K562 (cell line): ENCODE measurements around the gene BCAR3. TPM values are rescaled to one million over a fixed set of nuclear protein-coding genes. Genes with fewer than 3 reads are reported as not detected.

ENCODE experiments used
- ATAC-seq: fragments of 200-7000 bp; cut with Tn5 transposase; 3 replicates; pipeline ENCODE4 v1.9.1; 2020; ENCODE audit warnings: moderate library complexity
- BruUV-seq: library from RNA; stranded (reverse); fragments of 400-500 nt; replicated peaks from 2 replicates; lab custom pipeline; 2021; lab: Mats Ljungman, UMichigan
- CTCF ChIA-PET: fragments of 300-600 bp; formaldehyde crosslinking; extraction: SDS; loops from one replicate; lab custom pipeline; 2021; ENCODE audit warnings: low intra/inter-chr PET ratio; lab: Yijun Ruan, JAX
- POLR2A ChIA-PET: fragments of 300-600, 350-650 bp; sonication (Branson Sonifier 250); formaldehyde crosslinking; extraction: SDS; loops from one replicate; lab custom pipeline; 2021; ENCODE audit warnings: antibody characterized with exemption, inconsistent platforms; lab: Yijun Ruan, JAX
- DNase-seq, 4 experiments: peaks; one replicate each; pipeline versions ENCODE4 v3.0.0 to v3.0.0-alpha.2; 2011 to 2018; ENCODE audit warnings: low spot score in 3 of 4, mixed read lengths in 3 of 4; ENCODE audit errors: extremely low read depth in 1 of 4
- FAIRE-seq: peaks from 2 replicates; lab custom pipeline; 2011; peaks lifted over from hg19 to GRCh38; lab: Jason Lieb, UNC
- H2AFZ ChIP-seq: 2 replicates; pipeline ENCODE4 v1.6.0; 2011; ENCODE audit warnings: low read depth, low read length, control low read depth, inconsistent platforms
- H3K27ac ChIP-seq: fragments of 200-600 bp; 3 replicates; pipeline ENCODE4 v1.8.0; 2011; ENCODE audit warnings: low read depth, mild to moderate bottlenecking, control low read depth, inconsistent platforms, low read length, moderate library complexity, mixed read lengths; ENCODE audit errors: extremely low read depth
- H3K27me3 ChIP-seq, 2 experiments: fragments of 300-600 bp in 1 of 2; 2 replicates in 1 of 2; 3 replicates in 1 of 2; pipeline versions ENCODE4 v1.6.0 to v1.8.0; 2011; ENCODE audit warnings: inconsistent platforms in 2 of 2, low read length in 2 of 2, mild to moderate bottlenecking in 1 of 2, mixed read lengths in 1 of 2, moderate library complexity in 1 of 2; ENCODE audit not compliant: control insufficient read depth in 2 of 2, insufficient read depth in 2 of 2
- H3K36me3 ChIP-seq: fragments of 300-600 bp; 3 replicates; pipeline ENCODE4 v1.8.0; 2011; ENCODE audit warnings: mild to moderate bottlenecking, low read length, inconsistent platforms; ENCODE audit not compliant: control insufficient read depth, insufficient read depth
- H3K4me1 ChIP-seq, 2 experiments: fragments of 200-600 bp in 1 of 2; replicated peaks in 1 of 2; 2 replicates in 1 of 2; 3 replicates in 1 of 2; pipeline versions ENCODE4 v1.5.1 to v1.8.0; 2011; ENCODE audit warnings: inconsistent platforms in 2 of 2, low read length in 2 of 2, mild to moderate bottlenecking in 1 of 2, mixed read lengths in 1 of 2, moderate library complexity in 1 of 2; ENCODE audit not compliant: control insufficient read depth in 2 of 2, insufficient read depth in 2 of 2
- H3K4me2 ChIP-seq: 2 replicates; pipeline ENCODE4 v1.6.1; 2011; ENCODE audit warnings: low read length, control low read depth, inconsistent platforms, mixed read lengths; ENCODE audit not compliant: insufficient read depth
- H3K4me3 ChIP-seq: fragments of 200-600 bp; sonication (generic), shearing (Covaris generic); 2 replicates; pipeline ENCODE4 v1.5.1; 2016; ENCODE audit warnings: control low read depth, inconsistent platforms
- H3K79me2 ChIP-seq: fragments of 200-600 bp; 3 replicates; pipeline ENCODE4 v1.8.0; 2011; ENCODE audit warnings: low read length, inconsistent platforms; ENCODE audit not compliant: control insufficient read depth, insufficient read depth
- H3K9ac ChIP-seq, 2 experiments: 2 replicates each; pipeline versions ENCODE4 v1.6.0 to v1.6.1; 2011; ENCODE audit warnings: low read depth in 2 of 2, low read length in 2 of 2, control low read depth in 1 of 2, inconsistent platforms in 1 of 2, mild to moderate bottlenecking in 1 of 2, mixed read lengths in 1 of 2; ENCODE audit not compliant: insufficient read depth in 1 of 2
- H3K9me1 ChIP-seq: one replicate; pipeline ENCODE4 v1.6.0; 2011; ENCODE audit warnings: inconsistent platforms, mild to moderate bottlenecking, low read length, moderate library complexity; ENCODE audit not compliant: control insufficient read depth, insufficient read depth
- H3K9me3 ChIP-seq: replicated peaks from 2 replicates; pipeline ENCODE4 v1.5.1; 2011; ENCODE audit warnings: low read depth, low read length, inconsistent platforms; ENCODE audit not compliant: control insufficient read depth, insufficient read depth
- H4K20me1 ChIP-seq: replicated peaks from 2 replicates; pipeline ENCODE4 v1.6.1; 2011; ENCODE audit warnings: low read length, inconsistent platforms, mixed read lengths; ENCODE audit not compliant: control insufficient read depth, insufficient read depth
- E2F3 ChIP-seq: fragments of 250-450 bp; sonication (Bioruptor Pico); IDR thresholded peaks from 2 replicates; pipeline ENCODE4 v1.4.0; 2020; ENCODE audit warnings: mild to moderate bottlenecking
- EGR1 ChIP-seq: fragments of 450-650 bp; conservative IDR thresholded peaks from 2 replicates; pipeline ENCODE4 v1.6.1; 2017; ENCODE audit warnings: mild to moderate bottlenecking
- ZNF311 ChIP-seq: fragments of 250-450 bp; sonication (Bioruptor Pico); IDR thresholded peaks from 2 replicates; pipeline ENCODE4 v1.4.0; 2020; ENCODE audit warnings: mild to moderate bottlenecking, moderate library complexity
- ZNF41 ChIP-seq: fragments of 250-450 bp; sonication (Bioruptor Pico); conservative IDR thresholded peaks from 2 replicates; pipeline ENCODE4 v1.4.0; 2020; ENCODE audit warnings: mild to moderate bottlenecking
- ZNF766 ChIP-seq: fragments of 200-800 bp; sonication (Bioruptor generic); conservative IDR thresholded peaks from 2 replicates; pipeline ENCODE4 v1.6.1; 2016; ENCODE audit warnings: missing genetic modification characterization, missing compliant biosample characterization
- WGBS: fragments of 100-300 bp; shearing (Covaris generic); methylation state at CpG from one replicate; pipeline ENCODE4 v1.1.6; 2016; ENCODE audit warnings: low coverage, mixed read lengths; ENCODE audit not compliant: insufficient coverage; ENCODE audit errors: missing lambda C conversion rate; 5-methylcytosine and 5-hydroxymethylcytosine counted together
- in situ Hi-C: fragments of 300-500 bp; cut with MboI; formaldehyde crosslinking; loops from 4 replicates; pipeline ENCODE4 v1.15.0; 2018; ENCODE audit warnings: inconsistent platforms, mixed read lengths
- intact Hi-C: fragments of 100-400 bp; cut with micrococcal nuclease; formaldehyde crosslinking; loops from 2 replicates; pipeline ENCODE4 v1.14.2; 2022
- polyA plus RNA-seq, 8 experiments: library from polyadenylated mRNA; depleted of rRNA in 4 of 8; stranded (reverse) in 5 of 8; unstranded in 3 of 8; fragments of >200 nt; fragmentation: Nextera tagmentation in 2 of 8; fragmentation: Illumina TruSeq in 1 of 8; extraction: Ambion mirVana in 2 of 8; extraction: Trizol in 1 of 8; gene quantifications; 2 replicates each; pipeline versions ENCODE4 v1.2.1 to v1.2.3, GENCODE V29; 2011 to 2014; ENCODE audit warnings: inconsistent platforms in 1 of 8, missing spikeins in 1 of 8
- total RNA-seq, 7 experiments: library from RNA; depleted of rRNA in 6 of 7; stranded (reverse); fragments of >200 nt in 6 of 7; fragmentation: Illumina TruSeq in 2 of 7; extraction: Trizol in 2 of 7; gene quantifications; 2 replicates each; pipeline versions ENCODE4 v1.2.1 to v1.2.3, GENCODE V29; 2011 to 2021; ENCODE audit warnings: low replicate concordance in 1 of 7
- TF ChIP-seq, protein P1 (sequence below): fragments of 450-650 bp; IDR thresholded peaks from one replicate; pipeline ENCODE4 v1.6.1; 2018; ENCODE audit warnings: mild to moderate bottlenecking, moderate library complexity; ENCODE audit not compliant: partially characterized antibody

The BCAR3 gene
- total and polyA plus RNA-seq, 9 of the 15 experiments (the other 6 are each of a cell fraction or from before 2014, with no cell fraction given) = 1.8 to 6.3 (median 3.8) TPM

DNA sequence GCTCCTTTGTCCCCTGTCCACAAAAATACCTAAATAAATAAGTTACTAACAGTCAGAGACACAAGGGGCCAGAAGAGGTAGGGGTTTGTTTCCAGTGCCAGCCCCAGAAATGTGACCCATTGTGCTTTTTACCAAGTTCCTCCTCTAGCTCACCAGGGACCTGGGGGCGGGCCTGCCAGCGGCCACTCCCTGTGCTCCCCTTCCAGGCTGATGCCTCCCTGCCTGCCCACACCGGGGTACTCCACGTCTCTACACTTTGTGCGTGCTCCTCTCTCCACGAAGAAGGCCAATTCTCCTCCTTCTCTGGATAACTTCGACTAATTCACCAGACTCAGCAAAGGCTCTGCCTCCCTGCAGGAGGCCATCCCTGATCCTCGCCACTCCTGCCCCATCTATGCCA, 72.1 kb downstream of the BCAR3 start:
- intact Hi-C loops (no loop called here), in situ Hi-C loops (no loop called here)
- H3K27me3 ChIP-seq = peaks cover 27 to 37% of the 10 kb centered on the region in 2 experiments
- no peak for TF ChIP-seq ZNF41 (CRISPR knock-in tag)
- no peak for TF ChIP-seq E2F3 (CRISPR knock-in tag)
- no peak for TF ChIP-seq ZNF766 (CRISPR knock-in tag)
- TF ChIP-seq, protein P1, sequence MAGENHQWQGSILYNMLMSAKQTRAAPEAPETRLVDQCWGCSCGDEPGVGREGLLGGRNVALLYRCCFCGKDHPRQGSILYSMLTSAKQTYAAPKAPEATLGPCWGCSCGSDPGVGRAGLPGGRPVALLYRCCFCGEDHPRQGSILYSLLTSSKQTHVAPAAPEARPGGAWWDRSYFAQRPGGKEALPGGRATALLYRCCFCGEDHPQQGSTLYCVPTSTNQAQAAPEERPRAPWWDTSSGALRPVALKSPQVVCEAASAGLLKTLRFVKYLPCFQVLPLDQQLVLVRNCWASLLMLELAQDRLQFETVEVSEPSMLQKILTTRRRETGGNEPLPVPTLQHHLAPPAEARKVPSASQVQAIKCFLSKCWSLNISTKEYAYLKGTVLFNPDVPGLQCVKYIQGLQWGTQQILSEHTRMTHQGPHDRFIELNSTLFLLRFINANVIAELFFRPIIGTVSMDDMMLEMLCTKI = no peak
- TF ChIP-seq ZNF311 (CRISPR knock-in tag) = no peak
- no peak for TF ChIP-seq EGR1
- FAIRE-seq (no peak), ATAC-seq (no peak), DNase-seq (no peak)
- CTCF ChIA-PET = no interaction called here
- no peak overlapping the region for H2AFZ ChIP-seq
- H3K9me3 ChIP-seq = no peaks in the 10 kb centered on the region
- H3K9me1 ChIP-seq = no peaks in the 10 kb centered on the region
- H3K27ac ChIP-seq = no peak overlapping the region
- H3K36me3 ChIP-seq = no peaks in the 10 kb centered on the region
- POLR2A ChIA-PET = interaction anchor here (1.0 kb wide), 1 partner anchor 71 kb away, joined by 4 read pairs; no protein-coding TSS in a partner anchor
- peaks cover 2% of the 10 kb centered on the region; the same call in 1 of the 2 replicates for H4K20me1 ChIP-seq
- no TSS peak for BruUV-seq
- 32% methylated on average over 7 of the region's 8 CpGs for WGBS
- 0 out of 5 replicates have a peak, but pooled peaks cover 0 to 2% of the 10 kb centered on the region in 2 experiments for H3K4me1 ChIP-seq
- no peak overlapping the region for H3K4me2 ChIP-seq
- no peak overlapping the region for H3K4me3 ChIP-seq
- H3K79me2 ChIP-seq = no peaks in the 10 kb centered on the region
- H3K9ac ChIP-seq = no peak overlapping the region
